H1 (cell line): ENCODE data around the gene FABP7. TPM values are rescaled to one million over a fixed set of nuclear protein-coding genes. Genes with fewer than 3 reads are reported as not detected.

ENCODE experiments used
- CTCF ChIA-PET: fragments of 300-600 bp; sonication (Branson Sonifier 250); formaldehyde crosslinking; loops from one replicate; lab custom pipeline; 2021; ENCODE audit not compliant: partially characterized antibody; lab: Charles Lee
- POLR2A ChIA-PET: fragments of 300-600 bp; sonication (Branson Sonifier 250); formaldehyde crosslinking; loops from one replicate; lab custom pipeline; 2021; ENCODE audit warnings: inconsistent platforms; ENCODE audit not compliant: partially characterized antibody; lab: Charles Lee
- DNase-seq, 2 experiments: peaks; one replicate each; pipeline versions ENCODE4 v3.0.0 to v3.0.0-alpha.2; 2010 to 2022; ENCODE audit warnings: low spot score in 2 of 2, low read depth in 1 of 2, mixed read lengths in 1 of 2
- FAIRE-seq: peaks from 2 replicates; lab custom pipeline; 2011; peaks lifted over from hg19 to GRCh38; lab: Jason Lieb, UNC
- H2AFZ ChIP-seq: 2 replicates; pipeline ENCODE4 v1.8.1; 2012; ENCODE audit warnings: low read length, inconsistent platforms
- H2AK5ac ChIP-seq: 2 replicates; pipeline ENCODE4 v1.6.1; 2013; ENCODE audit warnings: low read depth, low read length
- H2BK120ac ChIP-seq: replicated peaks from 2 replicates; pipeline ENCODE3; 2013; ENCODE audit warnings: low read depth, low read length, inconsistent platforms
- H2BK12ac ChIP-seq: 2 replicates; pipeline ENCODE4 v1.6.1; 2013; ENCODE audit warnings: low read depth, low read length
- H2BK15ac ChIP-seq: 2 replicates; pipeline ENCODE4 v1.6.1; 2013; ENCODE audit warnings: low read length
- H2BK20ac ChIP-seq: 2 replicates; pipeline ENCODE4 v1.6.1; 2013; ENCODE audit warnings: low read length
- H2BK5ac ChIP-seq: 2 replicates; pipeline ENCODE4 v1.6.1; 2013; ENCODE audit warnings: low read depth, low read length
- H3K14ac ChIP-seq: 2 replicates; pipeline ENCODE4 v1.6.1; 2013; ENCODE audit warnings: inconsistent platforms; ENCODE audit not compliant: insufficient read length
- H3K18ac ChIP-seq: 2 replicates; pipeline ENCODE4 v1.6.1; 2013; ENCODE audit warnings: low read length; ENCODE audit errors: extremely low read depth
- H3K23ac ChIP-seq: 2 replicates; pipeline ENCODE4 v1.6.1; 2013; ENCODE audit warnings: inconsistent platforms; ENCODE audit not compliant: insufficient read length
- H3K23me2 ChIP-seq: 2 replicates; pipeline ENCODE4 v1.6.1; 2013; ENCODE audit warnings: low read depth, low read length
- H3K27ac ChIP-seq: 2 replicates; pipeline ENCODE4 v1.6.1; 2011; ENCODE audit warnings: low read depth, low read length, inconsistent platforms
- H3K27me3 ChIP-seq, 4 experiments: replicated peaks in 1 of 4; 1 replicate in 1 of 4; 2 replicates in 3 of 4; pipeline versions ENCODE4 v1.6.1 to v1.8.1; 2011 to 2013; ENCODE audit warnings: low read length in 3 of 4, mild to moderate bottlenecking in 3 of 4, inconsistent platforms in 2 of 4, mixed read lengths in 2 of 4, moderate library complexity in 1 of 4; ENCODE audit not compliant: control insufficient read depth in 3 of 4, insufficient read depth in 3 of 4; ENCODE audit errors: extremely low read depth in 1 of 4
- H3K36me3 ChIP-seq, 4 experiments: 2 replicates each; pipeline versions ENCODE4 v1.6.1 to v1.8.1; 2011 to 2013; ENCODE audit warnings: mild to moderate bottlenecking in 4 of 4, low read length in 3 of 4, moderate library complexity in 2 of 4, control low read depth in 1 of 4, inconsistent platforms in 1 of 4; ENCODE audit not compliant: insufficient read depth in 4 of 4, control insufficient read depth in 2 of 4
- H3K4ac ChIP-seq: replicated peaks from 2 replicates; pipeline ENCODE3; 2013; ENCODE audit warnings: low read length, low read depth, mixed read lengths, inconsistent platforms; ENCODE audit not compliant: insufficient read length
- H3K4me1 ChIP-seq, 4 experiments: replicated peaks in 1 of 4; 1 replicate in 1 of 4; 2 replicates in 3 of 4; pipeline versions ENCODE4 v1.6.1 to v1.8.1; 2011 to 2013; ENCODE audit warnings: low read length in 3 of 4, inconsistent platforms in 2 of 4, mixed read lengths in 1 of 4; ENCODE audit not compliant: insufficient read depth in 4 of 4, control insufficient read depth in 3 of 4
- H3K4me2 ChIP-seq, 2 experiments: 2 replicates each; pipeline versions ENCODE4 v1.6.1 to v1.8.1; 2011 to 2013; ENCODE audit warnings: low read depth in 2 of 2, low read length in 2 of 2, control low read depth in 1 of 2, inconsistent platforms in 1 of 2, mild to moderate bottlenecking in 1 of 2; ENCODE audit not compliant: insufficient read depth in 1 of 2
- H3K4me3 ChIP-seq, 4 experiments: fragments of 200-600, 300-600 bp in 1 of 4; sonication (generic), shearing (Covaris generic), sonication (Bioruptor Twin) in 1 of 4; 2 replicates each; pipeline versions ENCODE4 v1.5.1 to v1.8.1; 2011 to 2016; ENCODE audit warnings: low read length in 4 of 4, low read depth in 3 of 4, control low read depth in 2 of 4, inconsistent platforms in 2 of 4, mild to moderate bottlenecking in 2 of 4, mixed read lengths in 1 of 4, moderate library complexity in 1 of 4; ENCODE audit not compliant: insufficient read depth in 2 of 4; ENCODE audit errors: extremely low read depth in 1 of 4
- H3K56ac ChIP-seq: replicated peaks from 2 replicates; pipeline ENCODE3; 2013; ENCODE audit warnings: low read depth, mild to moderate bottlenecking, mixed read lengths, low read length, inconsistent platforms; ENCODE audit not compliant: insufficient read length
- H3K79me1 ChIP-seq: 2 replicates; pipeline ENCODE4 v1.6.1; 2013; ENCODE audit warnings: low read depth, low read length, control low read depth
- H3K79me2 ChIP-seq, 2 experiments: 2 replicates each; pipeline versions ENCODE4 v1.6.1 to v1.8.1; 2012 to 2013; ENCODE audit warnings: low read length in 2 of 2, mild to moderate bottlenecking in 2 of 2, inconsistent platforms in 1 of 2; ENCODE audit not compliant: insufficient read depth in 2 of 2, control insufficient read depth in 1 of 2
- H3K9ac ChIP-seq, 4 experiments: replicated peaks in 1 of 4; 1 replicate in 1 of 4; 2 replicates in 3 of 4; pipeline versions ENCODE4 v1.6.1 to v1.8.1; 2011 to 2013; ENCODE audit warnings: low read depth in 3 of 4, low read length in 3 of 4, control low read depth in 2 of 4, mild to moderate bottlenecking in 2 of 4, moderate library complexity in 2 of 4, inconsistent platforms in 1 of 4; ENCODE audit errors: extremely low read depth in 1 of 4
- H3K9me3 ChIP-seq, 2 experiments: 2 replicates each; pipeline versions ENCODE4 v1.6.1 to v1.8.1; 2012 to 2013; ENCODE audit warnings: mild to moderate bottlenecking in 2 of 2, moderate library complexity in 2 of 2, control low read depth in 1 of 2, inconsistent platforms in 1 of 2, low read depth in 1 of 2, low read length in 1 of 2, mixed read lengths in 1 of 2; ENCODE audit not compliant: insufficient read depth in 2 of 2
- H4K20me1 ChIP-seq, 2 experiments: replicated peaks in 1 of 2; 2 replicates each; pipeline versions ENCODE3 to v1.8.1; 2011 to 2013; ENCODE audit warnings: inconsistent platforms in 2 of 2, low read length in 2 of 2, mild to moderate bottlenecking in 1 of 2; ENCODE audit not compliant: insufficient read depth in 2 of 2, control insufficient read depth in 1 of 2
- H4K5ac ChIP-seq: 2 replicates; pipeline ENCODE4 v1.6.1; 2013; ENCODE audit warnings: low read length, low read depth, mixed read lengths, inconsistent platforms; ENCODE audit not compliant: insufficient read length
- H4K8ac ChIP-seq: 2 replicates; pipeline ENCODE4 v1.8.0; 2013; ENCODE audit warnings: mild to moderate bottlenecking, moderate library complexity, low read length, inconsistent platforms; ENCODE audit not compliant: insufficient read depth; ENCODE audit errors: extremely low read depth
- H4K91ac ChIP-seq: replicated peaks from 2 replicates; pipeline ENCODE3; 2013; ENCODE audit warnings: low read length, mixed read lengths, inconsistent platforms; ENCODE audit not compliant: insufficient read length
- EP300 ChIP-seq, 2 experiments: IDR thresholded peaks; 1 replicate in 1 of 2; 2 replicates in 1 of 2; pipeline ENCODE4 v1.6.1; 2011 to 2012; ENCODE audit warnings: low read depth in 2 of 2, low read length in 2 of 2, mild to moderate bottlenecking in 2 of 2, borderline replicate concordance in 1 of 2, inconsistent platforms in 1 of 2, moderate library complexity in 1 of 2
- EZH2 ChIP-seq: fragments of 200-600 bp; sonication (generic); IDR thresholded peaks from 2 replicates; pipeline ENCODE4 v1.7.1; 2012; ENCODE audit warnings: low read depth, mild to moderate bottlenecking, moderate library complexity, low read length, inconsistent platforms; ENCODE audit not compliant: severe bottlenecking
- GABPA ChIP-seq: IDR thresholded peaks from 2 replicates; pipeline ENCODE4 v1.6.1; 2011; ENCODE audit warnings: mild to moderate bottlenecking, low read length, moderate library complexity, borderline replicate concordance; ENCODE audit not compliant: insufficient read depth
- GTF2F1 ChIP-seq: IDR thresholded peaks from 2 replicates; pipeline ENCODE4 v1.6.1; 2012; ENCODE audit warnings: low read depth, low read length, improper control_type of control experiment, borderline replicate concordance
- HDAC6 ChIP-seq: IDR thresholded peaks from one replicate; pipeline ENCODE4 v1.7.1; 2012; ENCODE audit warnings: low read depth, mild to moderate bottlenecking, inconsistent platforms, low read length, moderate library complexity
- KDM4A ChIP-seq: IDR thresholded peaks from one replicate; pipeline ENCODE4 v1.7.1; 2012; ENCODE audit warnings: low read depth, mild to moderate bottlenecking, moderate library complexity, low read length, inconsistent platforms; ENCODE audit not compliant: severe bottlenecking
- RFX5 ChIP-seq: IDR thresholded peaks from 2 replicates; pipeline ENCODE4 v1.6.1; 2011; ENCODE audit warnings: low read depth, low read length, improper control_type of control experiment, borderline replicate concordance
- SIX5 ChIP-seq: IDR thresholded peaks from 2 replicates; pipeline ENCODE4 v1.6.1; 2011; ENCODE audit warnings: mild to moderate bottlenecking, low read depth, low read length
- TCF12 ChIP-seq: IDR thresholded peaks from 2 replicates; pipeline ENCODE4 v1.6.1; 2011; ENCODE audit warnings: low read depth, mild to moderate bottlenecking, low read length
- WGBS, 2 experiments: shearing (Covaris generic) in 1 of 2; methylation state at CpG; one replicate each; pipeline versions ENCODE4 v1.1.6 to v1.1.7; 2013 to 2015; ENCODE audit warnings: low lambda C conversion rate in 2 of 2, mixed read lengths in 2 of 2, inconsistent platforms in 1 of 2, low coverage in 1 of 2, missing lambda C conversion rate in 1 of 2; ENCODE audit not compliant: insufficient replicate concordance in 2 of 2, insufficient coverage in 1 of 2, insufficient read length in 1 of 2; ENCODE audit errors: extremely low coverage in 1 of 2, missing lambda C conversion rate in 1 of 2; 5-methylcytosine and 5-hydroxymethylcytosine counted together
- polyA plus RNA-seq, 7 experiments: library from polyadenylated mRNA; depleted of rRNA in 3 of 7; stranded (reverse) in 5 of 7; unstranded in 2 of 7; fragments of >200 nt in 5 of 7; fragments of 200-250 nt in 2 of 7; gene quantifications; 1 replicate in 5 of 7; 2 replicates in 1 of 7; 4 replicates in 1 of 7; pipeline versions ENCODE4 v1.2.1 to v1.2.3, GENCODE V29; 2011 to 2013; ENCODE audit warnings: missing spikeins in 2 of 7, mixed read lengths in 2 of 7
- total RNA-seq: library from RNA; stranded (reverse); fragmentation: NEBNext Ultra II Directional; extraction: Animal tissue kit (Norgen Biotek cat#: 25700); gene quantifications from 2 replicates; pipeline ENCODE4 v1.2.1, GENCODE V29; 2021
- TF ChIP-seq, protein P1 (sequence below), 3 experiments: IDR thresholded peaks; 1 replicate in 2 of 3; 2 replicates in 1 of 3; pipeline versions ENCODE4 v1.5.1 to v1.6.1; 2011; ENCODE audit warnings: low read length in 3 of 3, mild to moderate bottlenecking in 3 of 3, inconsistent platforms in 2 of 3, low read depth in 1 of 3, moderate library complexity in 1 of 3; ENCODE audit not compliant: insufficient read depth in 1 of 3; ENCODE audit errors: control extremely low read depth in 1 of 3

Gene FABP7
- total and polyA plus RNA-seq, 2 of the 8 experiments (the other 6 are each of a cell fraction or from before 2014, with no cell fraction given): 10.6 to 13.1 TPM

- WGBS, 2 experiments: 91% methylated on average over 4 of the region's 4 CpGs; no CpG with 5 or more reads in 1 of the 2 experiments
- Histone ChIP-seq H4K5ac (no peak overlapping the region), H3K4me2 (no peak overlapping the region), H2AFZ (no peak overlapping the region), H2AK5ac (no peak overlapping the region), H3K56ac (no peak overlapping the region), H3K14ac (no peak overlapping the region), H4K91ac (no peak overlapping the region), H3K9ac (no peak overlapping the region), H4K8ac (no peak overlapping the region), H3K36me3 (no peaks in the 10 kb centered on the region), H3K79me2 (no peaks in the 10 kb centered on the region), H2BK120ac (no peak overlapping the region), H3K18ac (no peak overlapping the region), H3K23me2 (no peaks in the 10 kb centered on the region), H3K27ac (no peak overlapping the region), H3K4ac (no peak overlapping the region), H2BK20ac (no peak overlapping the region), H2BK15ac (no peak overlapping the region), H3K4me3 (no peak overlapping the region), H3K9me3 (no peaks in the 10 kb centered on the region), H4K20me1 (no peaks in the 10 kb centered on the region), H3K27me3 (peaks cover 0 to 1% (median 0%) of the 10 kb centered on the region in 4 experiments; a peak in 1 of 7 replicates), H3K4me1 (no peaks in the 10 kb centered on the region), H3K23ac (no peak overlapping the region), H2BK12ac (no peak overlapping the region), H3K79me1 (no peaks in the 10 kb centered on the region), H2BK5ac (no peak overlapping the region)
- no peak for FAIRE-seq
- DNase-seq: no peak
- ChIA-PET POLR2A (no interaction called here), CTCF (interaction anchor here (0.9 to 4.8 kb wide), 4 partner anchors 8 to 30 kb away, joined by 3 to 21 read pairs (median 6); partner anchors contain the start of gene SMPDL3A)
- TF ChIP-seq GTF2F1 (no peak), KDM4A (no peak), HDAC6 (no peak), EP300 (IDR thresholded peaks at IDR 0.05; ENCODE audit: borderline replicate concordance in 1 of 2, low read depth in 2 of 2, low read length in 2 of 2) (no peak), TCF12 (no peak), GABPA (no peak), EZH2 (no peak), RFX5 (no peak), SIX5 (no peak)
- TF ChIP-seq, protein P1, sequence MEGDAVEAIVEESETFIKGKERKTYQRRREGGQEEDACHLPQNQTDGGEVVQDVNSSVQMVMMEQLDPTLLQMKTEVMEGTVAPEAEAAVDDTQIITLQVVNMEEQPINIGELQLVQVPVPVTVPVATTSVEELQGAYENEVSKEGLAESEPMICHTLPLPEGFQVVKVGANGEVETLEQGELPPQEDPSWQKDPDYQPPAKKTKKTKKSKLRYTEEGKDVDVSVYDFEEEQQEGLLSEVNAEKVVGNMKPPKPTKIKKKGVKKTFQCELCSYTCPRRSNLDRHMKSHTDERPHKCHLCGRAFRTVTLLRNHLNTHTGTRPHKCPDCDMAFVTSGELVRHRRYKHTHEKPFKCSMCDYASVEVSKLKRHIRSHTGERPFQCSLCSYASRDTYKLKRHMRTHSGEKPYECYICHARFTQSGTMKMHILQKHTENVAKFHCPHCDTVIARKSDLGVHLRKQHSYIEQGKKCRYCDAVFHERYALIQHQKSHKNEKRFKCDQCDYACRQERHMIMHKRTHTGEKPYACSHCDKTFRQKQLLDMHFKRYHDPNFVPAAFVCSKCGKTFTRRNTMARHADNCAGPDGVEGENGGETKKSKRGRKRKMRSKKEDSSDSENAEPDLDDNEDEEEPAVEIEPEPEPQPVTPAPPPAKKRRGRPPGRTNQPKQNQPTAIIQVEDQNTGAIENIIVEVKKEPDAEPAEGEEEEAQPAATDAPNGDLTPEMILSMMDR (IDR thresholded peaks at IDR 0.05; ENCODE audit: control extremely low read depth in 1 of 3, insufficient read depth in 1 of 3, low read depth in 1 of 3, low read length in 3 of 3): no peak
These were observed 29.5 kb downstream of the FABP7 start for GRCh38 chr6:122809001-122809400.
